NCI-H2227 treated with DMSO at 0.1 percent for 48 hours (cell line): ENCODE data around the gene LAMA3.
A peak's percentile ranks its signal among the peaks of the same experiment; 100 is the strongest.
"Not testable (repeated sequence)": the region's sequence is repeated elsewhere in the genome, so short reads cannot be mapped to it uniquely, and the experiment has no call there.

Experiments
- DNase-seq: peaks from one replicate; lab custom pipeline; 2025; lab: John Stamatoyannopoulos, UW

Gene LAMA3

GRCh38 chr18:23727707-23728493, 38.6 kb downstream of the LAMA3 start:
- DNase-seq: no peak

GRCh38 chr18:23730857-23731256, 41.6 kb downstream of the LAMA3 start:
- DNase-seq: peak; percentile 98

GRCh38 chr18:23731861-23732260, 42.6 kb downstream of the LAMA3 start:
- DNase-seq: no peak

- no peak for DNase-seq
These were observed 43.2 kb downstream of the LAMA3 start for GRCh38 chr18:23732439-23732838.

- not testable (repeated sequence) for DNase-seq
These were observed 44.0 kb downstream of the LAMA3 start for GRCh38 chr18:23733265-23733664.

- no peak for DNase-seq
These were observed 44.6 kb downstream of the LAMA3 start for GRCh38 chr18:23733895-23734294.

GRCh38 chr18:23735021-23735464, 45.8 kb downstream of the LAMA3 start:
- no peak for DNase-seq

- DNase-seq: no peak
These were observed 48.3 kb downstream of the LAMA3 start for GRCh38 chr18:23737578-23737977.

- no peak for DNase-seq
These were observed 48.9 kb downstream of the LAMA3 start for GRCh38 chr18:23738151-23738550.

- DNase-seq: no peak
These were observed 49.3 kb downstream of the LAMA3 start for GRCh38 chr18:23738575-23738974.

- peak; percentile 32 for DNase-seq
These were observed 51.0 kb downstream of the LAMA3 start for GRCh38 chr18:23740105-23740830.

GRCh38 chr18:23741967-23742366, 52.7 kb downstream of the LAMA3 start:
- DNase-seq: not testable (repeated sequence)

GRCh38 chr18:23743733-23744333, 54.6 kb downstream of the LAMA3 start:
- peak; percentile 88 for DNase-seq

- DNase-seq: no peak
These were observed 56.1 kb downstream of the LAMA3 start for GRCh38 chr18:23745366-23745765.

GRCh38 chr18:23746851-23747250, 57.6 kb downstream of the LAMA3 start:
- DNase-seq: no peak

- no peak for DNase-seq
These were observed 63.1 kb downstream of the LAMA3 start for GRCh38 chr18:23752363-23752762.

GRCh38 chr18:23752796-23753195, 63.5 kb downstream of the LAMA3 start:
- DNase-seq: no peak

GRCh38 chr18:23756590-23757436, 67.6 kb downstream of the LAMA3 start:
- no peak for DNase-seq

GRCh38 chr18:23757437-23757733, 68.1 kb downstream of the LAMA3 start:
- DNase-seq: no peak

- DNase-seq: no peak
These were observed 69.0 kb downstream of the LAMA3 start for GRCh38 chr18:23758281-23758680.

- DNase-seq: no peak
These were observed 72.7 kb downstream of the LAMA3 start for GRCh38 chr18:23761941-23762340.

- DNase-seq: no peak
These were observed 74.1 kb downstream of the LAMA3 start for GRCh38 chr18:23763343-23763742.
